ENCODE results near the gene MED12L. TPM values are rescaled to one million over a fixed set of nuclear protein-coding genes. Genes with fewer than 3 reads are reported as not detected.
"Not testable (repeated sequence)": the region's sequence is repeated elsewhere in the genome, so short reads cannot be mapped to it uniquely, and the experiment has no call there.

The MED12L gene
- polyA plus RNA-seq, 12 donors = 5.6 to 13.4 (median 8.3) TPM; not detected in 1

DNA sequence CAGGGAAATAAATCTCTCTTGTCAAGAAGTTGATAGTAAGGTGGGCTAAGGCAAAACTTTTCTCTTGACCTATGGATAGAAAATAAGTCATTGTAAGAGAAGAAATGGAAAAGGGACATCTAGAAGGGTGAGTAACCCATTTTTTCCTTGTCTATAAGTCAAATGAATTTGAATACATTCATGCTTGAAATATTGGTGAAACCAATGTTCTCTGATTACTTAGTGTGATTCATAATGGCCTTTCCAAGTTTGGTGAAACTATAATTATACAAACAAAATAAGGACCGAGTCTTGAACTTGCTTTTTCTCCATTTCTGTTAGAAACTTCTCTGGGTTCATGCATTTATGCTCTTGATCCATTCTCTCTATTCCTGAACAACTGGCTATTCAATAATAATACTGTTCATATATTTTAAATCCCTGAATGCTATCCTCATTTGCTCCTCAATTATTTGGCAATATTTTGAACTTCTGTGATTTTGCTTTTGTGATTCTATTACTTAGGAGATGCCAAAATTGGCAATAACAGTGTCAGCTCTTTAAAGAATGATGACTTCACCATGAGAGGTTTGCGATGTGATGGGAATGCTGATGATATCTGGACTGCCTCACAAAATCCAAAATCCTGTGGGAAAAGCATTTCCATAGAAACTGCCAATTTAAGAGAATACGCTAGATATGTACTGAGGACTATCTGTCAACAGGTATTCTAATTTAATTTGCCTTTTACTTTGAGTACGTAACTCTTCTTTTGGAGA is 286.8 kb downstream of the MED12L start:
- no peak for DNase-seq

DNA sequence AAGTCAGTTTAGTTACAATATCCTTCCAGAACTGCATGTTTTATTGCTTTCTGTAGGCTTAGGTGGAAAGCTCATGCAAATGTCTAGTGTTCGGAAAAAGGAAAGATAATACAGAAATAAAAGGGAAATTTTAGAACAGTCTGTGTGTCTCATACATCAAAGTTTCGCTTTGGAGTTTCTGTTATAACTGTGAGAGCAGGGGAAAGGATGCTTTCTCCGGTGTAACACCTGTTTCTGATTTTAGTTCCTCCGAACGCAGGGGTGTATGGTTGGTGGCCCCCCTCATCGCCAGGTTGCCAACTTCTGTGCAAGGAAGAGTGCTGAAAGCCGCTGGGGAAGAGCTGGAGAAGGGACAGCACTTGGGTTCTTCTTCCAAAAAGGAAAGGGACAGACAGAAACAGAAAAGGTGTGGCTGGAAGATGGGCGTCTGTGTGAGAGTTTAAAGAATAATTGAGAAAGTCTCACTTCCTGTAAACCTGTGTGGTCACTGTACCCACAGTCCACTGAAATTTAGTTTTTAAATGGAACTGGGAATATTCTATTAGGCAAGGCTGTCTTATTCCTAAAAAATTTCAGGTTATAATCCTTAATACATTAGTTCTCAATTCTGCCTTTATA is 292.4 kb downstream of the MED12L start:
- no peak for DNase-seq

DNA sequence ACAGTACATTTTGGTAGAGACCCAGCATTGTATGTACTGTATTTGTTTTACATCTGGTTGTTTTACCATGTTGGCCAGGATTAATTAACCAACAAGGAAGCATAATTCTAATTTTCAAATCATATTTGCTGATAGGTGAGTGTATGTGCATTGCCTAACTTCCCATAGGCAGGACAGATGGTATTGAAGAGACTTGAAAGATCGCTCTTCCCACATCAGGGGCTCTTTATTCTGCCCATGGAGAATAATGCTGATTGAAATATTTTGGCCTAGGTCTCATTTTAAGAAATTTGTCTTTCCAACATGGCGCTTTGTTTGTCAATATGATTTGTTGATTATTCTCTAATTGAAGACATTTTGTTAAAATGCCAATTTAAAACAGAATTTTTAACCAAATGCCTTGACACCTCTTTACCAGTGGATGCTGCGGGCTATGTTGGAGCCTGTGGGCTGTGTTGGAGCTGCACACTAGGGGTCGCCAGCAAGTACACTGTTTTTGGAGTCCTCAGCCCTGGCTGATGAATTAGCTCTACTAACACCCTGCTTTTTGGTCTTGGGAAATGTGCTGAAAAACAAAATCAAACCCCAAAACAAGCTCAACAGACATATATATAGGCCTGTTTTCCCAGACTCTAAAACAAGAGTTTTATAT is 293.7 kb downstream of the MED12L start:
- DNase-seq = no peak

DNA sequence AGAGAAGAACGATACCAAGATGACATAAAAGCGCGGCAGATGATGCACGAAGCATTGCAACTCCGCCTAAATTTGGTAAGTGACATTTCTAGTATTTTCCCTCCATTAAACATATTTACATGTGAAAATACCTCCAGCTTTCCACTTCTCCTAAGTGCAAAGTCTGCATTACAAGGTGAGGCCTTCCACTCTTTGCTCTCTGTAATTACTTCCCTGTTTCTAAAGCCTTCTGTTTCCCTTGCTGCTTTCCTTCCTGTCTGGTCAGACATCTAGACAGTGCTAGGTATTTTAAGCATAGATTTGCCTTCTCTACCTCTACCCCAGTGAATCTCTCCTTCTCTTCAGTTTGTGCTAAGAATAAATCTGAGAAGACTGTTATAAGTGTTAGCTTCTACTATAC is 297.2 kb downstream of the MED12L start:
- no peak for DNase-seq

DNA sequence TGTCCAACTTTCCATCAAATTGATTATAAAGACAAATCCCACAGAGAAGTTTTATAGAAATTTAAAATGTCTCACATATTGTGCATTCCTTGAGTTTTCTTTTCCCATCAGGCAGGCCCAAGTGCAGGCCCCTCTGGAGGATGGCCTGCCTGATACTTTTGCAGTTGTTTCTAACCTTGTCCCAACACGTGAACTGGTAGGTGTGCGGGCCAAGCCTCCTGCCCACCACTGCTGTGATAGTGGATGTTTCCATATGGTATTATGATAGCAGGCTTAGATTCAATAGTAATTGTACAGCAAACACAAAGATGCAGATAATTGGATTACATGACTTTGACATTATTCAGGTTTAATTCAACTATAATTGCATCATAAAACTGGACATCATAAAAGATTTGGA is 297.6 kb downstream of the MED12L start:
- no peak for DNase-seq

DNA sequence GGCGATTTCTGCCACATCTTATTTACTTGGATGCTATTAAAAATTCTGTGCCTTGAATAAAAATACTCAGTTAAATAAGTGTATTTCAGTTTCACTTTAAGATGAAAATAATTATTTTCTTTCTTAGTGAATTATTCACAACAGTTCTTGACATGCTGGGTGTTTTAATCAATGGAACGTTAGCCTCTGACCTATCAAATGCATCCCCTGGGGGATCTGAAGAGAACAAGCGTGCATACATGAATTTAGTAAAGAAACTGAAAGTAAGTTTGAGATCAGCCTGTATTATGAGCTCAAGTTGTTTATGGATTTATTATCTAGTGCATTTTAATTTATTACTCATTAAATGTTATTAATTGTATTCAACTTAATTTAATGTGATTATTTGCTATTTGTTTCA is 298.5 kb downstream of the MED12L start:
- peak; percentile 23 for DNase-seq

DNA sequence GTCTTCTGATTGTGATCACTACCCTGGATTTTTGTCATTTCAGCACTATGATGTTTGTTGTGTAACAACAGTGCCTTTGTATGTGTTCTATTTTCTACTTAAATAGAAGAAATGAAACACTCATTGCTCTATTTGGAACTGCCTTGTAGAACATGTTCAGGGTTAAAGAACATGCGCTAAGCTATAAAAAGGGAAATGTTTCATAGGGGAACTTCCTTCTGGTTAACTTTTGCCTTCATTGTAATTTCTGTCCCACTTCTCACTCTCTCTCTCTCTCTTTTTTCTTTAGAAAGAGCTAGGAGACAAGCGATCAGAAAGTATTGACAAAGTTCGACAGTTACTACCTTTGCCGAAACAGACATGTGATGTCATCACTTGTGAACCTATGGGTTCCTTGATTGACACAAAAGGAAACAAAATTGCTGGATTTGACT is 299.3 kb downstream of the MED12L start, which contains the start of gene P2RY12:
P2RY12 (minus strand) TSS at position 13 of the 434 bp plus-strand sequence. CDS start 45,908 bp downstream, outside the sequence.
- DNase-seq = no peak

DNA sequence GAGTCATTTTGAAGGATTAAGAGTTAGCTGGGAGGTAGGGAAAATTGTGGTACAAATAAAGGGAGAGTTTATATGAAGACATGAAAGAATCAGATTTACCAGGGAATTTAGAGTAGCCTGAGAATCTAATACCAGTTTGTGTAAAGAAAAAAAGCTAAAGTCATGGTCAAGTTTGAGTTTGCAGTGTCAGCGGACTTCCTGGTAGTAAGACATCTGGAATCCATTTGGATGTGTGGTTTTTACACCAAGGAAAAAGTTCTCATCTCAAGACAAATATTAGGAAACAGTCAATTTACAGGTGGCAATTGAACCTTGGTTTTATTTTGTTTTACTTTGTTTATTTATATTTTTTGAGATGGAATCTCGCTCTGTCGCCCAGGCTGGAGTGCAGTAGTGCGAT is 300.6 kb downstream of the MED12L start:
- DNase-seq = no peak

DNA sequence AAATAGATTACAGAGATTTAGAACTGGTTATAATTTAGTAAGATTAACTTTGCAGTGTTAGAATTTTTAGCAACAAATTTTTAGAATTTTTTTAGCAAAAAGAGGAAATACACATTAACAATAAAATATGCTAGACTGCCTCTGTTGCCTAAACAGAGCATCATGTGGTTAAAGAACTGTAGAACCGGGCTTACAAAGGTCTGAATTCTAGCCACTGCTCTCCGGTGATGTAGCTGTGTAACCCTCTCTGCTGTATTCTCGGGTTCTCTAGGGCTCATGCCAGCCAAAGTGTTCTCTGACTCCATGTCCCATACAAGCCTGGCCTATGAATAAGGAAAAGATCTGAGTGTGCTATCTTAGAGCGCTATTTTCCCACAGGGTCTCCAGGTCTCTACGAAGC is 302.0 kb downstream of the MED12L start:
- DNase-seq = no peak

DNA sequence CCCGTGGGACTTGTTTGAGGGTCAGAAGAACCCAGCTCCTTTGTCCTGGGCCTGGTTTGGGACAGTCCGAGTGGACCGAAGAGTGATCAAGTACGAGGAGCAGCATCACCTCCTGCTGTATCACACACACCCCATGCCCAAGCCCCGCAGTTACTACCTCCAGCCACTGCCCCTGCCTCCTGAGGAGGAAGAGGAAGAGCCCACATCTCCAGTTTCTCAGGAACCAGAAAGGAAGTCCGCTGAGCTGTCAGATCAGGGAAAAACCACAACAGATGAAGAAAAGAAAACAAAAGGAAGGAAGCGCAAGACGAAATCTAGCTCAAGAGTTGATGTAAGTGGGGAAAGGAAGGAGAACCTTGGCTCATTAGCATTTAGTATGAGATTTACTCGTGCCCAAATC is 302.4 kb downstream of the MED12L start:
- DNase-seq = no peak

DNA sequence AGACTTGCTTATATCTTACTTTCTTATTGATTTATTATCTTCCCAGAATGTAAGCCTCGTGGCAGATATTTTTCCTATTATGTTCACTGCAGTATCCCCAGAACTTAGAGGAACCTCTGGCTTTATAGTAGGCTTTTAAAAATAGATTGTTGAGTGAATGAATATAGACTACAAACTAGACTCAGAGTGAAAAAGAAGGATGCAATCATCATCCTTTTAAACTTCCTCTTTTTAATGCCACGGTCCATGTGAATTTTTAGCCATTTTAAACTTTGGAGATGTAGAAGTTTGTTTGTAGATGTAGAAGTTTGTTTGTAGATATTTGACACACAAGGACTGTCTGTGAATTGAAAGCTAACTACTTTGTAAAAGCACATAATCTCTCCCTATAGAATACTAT is 306.3 kb downstream of the MED12L start:
- no peak for DNase-seq

DNA sequence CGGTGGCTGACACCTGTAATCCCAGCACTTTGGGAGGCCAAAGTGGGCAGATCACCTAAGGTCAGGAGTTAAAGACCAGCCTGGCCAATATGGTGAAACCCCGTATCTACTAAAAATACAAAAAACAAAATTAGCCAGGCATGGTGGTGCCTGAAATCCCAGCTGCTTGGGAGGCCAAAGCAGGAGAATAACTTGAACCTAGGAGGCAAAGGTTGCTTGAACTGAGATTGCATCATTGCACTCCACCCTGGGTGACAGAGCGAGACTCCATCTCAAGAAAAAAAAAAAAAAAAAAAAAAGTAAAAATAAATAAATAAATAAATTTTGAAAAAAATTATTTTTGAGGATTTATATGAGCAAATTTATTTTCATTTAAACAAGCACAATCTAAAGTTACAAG is 306.7 kb downstream of the MED12L start:
- DNase-seq = not testable (repeated sequence)

DNA sequence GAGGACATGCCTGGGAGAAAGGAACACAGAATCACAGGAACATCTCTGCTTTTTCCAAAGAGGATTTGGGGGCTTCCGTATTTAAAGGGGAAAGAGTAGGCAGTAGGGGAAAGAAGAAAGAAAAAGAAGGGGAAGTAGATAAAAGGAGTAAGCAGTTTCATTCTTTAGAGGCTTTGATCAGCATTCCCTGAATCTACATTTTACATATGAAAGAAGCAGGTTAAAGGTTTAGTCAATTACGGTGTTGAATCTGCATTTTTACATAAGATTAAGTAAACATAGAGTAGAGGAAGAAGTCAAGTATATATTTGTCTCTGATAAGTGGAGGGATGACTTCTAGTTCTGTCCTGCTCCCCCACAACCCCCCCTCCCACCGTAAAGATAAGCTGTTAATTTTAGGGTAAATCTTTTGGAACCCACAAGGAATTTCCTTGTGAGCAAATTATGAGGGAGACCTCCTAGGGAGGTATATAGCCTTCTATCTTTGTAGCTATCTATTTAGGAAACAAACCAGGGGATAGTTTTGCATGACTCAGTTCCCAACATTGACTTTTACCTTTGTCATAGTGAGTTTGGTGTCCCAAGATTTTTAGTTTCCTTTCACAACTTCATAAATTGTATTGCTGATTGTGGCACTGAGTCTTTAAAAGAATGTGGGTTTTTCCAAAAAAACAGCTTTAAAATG is 307.8 kb downstream of the MED12L start:
- no peak for DNase-seq

DNA sequence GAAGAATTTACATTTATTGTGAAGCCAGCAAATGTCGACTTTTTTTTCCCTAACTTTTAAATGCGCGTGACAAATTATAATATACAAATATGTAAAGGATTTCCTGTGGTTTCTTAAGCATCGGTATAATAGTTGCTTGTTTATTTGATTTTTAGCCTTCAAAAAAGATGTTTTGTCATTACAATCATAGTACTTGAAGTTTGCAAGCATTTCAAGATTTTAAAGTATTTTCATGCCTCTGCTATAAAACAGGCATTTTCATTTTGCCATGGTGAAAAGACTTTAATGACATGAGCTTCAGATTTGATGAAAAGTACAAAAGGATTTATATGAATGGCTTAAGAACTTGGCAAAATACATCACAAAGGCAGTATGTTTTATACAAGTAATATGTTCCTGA is 308.5 kb downstream of the MED12L start:
- DNase-seq = no peak

DNA sequence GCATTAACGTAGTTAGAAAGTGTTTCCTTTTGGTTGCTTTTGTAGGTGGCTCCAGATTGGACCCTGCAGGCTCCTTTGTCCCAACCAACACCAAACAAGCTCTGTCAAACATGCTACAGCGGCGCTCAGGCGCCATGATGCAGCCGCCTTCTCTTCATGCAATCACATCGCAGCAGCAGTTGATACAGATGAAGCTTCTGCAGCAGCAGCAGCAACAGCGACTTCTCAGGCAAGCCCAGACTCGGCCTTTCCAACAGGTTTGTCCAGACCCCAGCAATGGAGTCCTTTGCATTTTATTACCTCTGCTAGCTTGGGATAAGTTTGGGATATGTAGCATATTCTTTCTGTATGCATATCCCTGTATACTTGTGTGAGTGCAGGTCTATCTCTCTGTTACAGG is 309.1 kb downstream of the MED12L start:
- DNase-seq = no peak

DNA sequence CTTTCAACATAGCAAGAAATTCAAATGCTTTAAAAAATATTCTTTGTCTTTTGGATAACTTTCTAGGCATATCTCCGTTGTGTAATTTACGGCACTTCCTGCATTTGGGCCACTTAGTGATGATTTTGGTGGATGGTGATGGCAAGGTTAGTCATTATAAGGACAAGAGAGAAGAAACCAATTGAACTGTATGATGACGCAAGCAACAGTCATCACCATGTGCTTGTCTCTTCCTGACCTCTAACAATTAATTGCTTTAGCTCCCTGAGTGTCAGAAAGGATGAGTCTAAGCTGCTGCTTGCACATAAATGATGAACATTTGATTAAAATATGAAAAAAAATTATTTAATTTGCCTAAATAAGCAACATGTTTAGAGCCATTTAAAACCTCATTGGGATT is 310.3 kb downstream of the MED12L start:
- DNase-seq = no peak

DNA sequence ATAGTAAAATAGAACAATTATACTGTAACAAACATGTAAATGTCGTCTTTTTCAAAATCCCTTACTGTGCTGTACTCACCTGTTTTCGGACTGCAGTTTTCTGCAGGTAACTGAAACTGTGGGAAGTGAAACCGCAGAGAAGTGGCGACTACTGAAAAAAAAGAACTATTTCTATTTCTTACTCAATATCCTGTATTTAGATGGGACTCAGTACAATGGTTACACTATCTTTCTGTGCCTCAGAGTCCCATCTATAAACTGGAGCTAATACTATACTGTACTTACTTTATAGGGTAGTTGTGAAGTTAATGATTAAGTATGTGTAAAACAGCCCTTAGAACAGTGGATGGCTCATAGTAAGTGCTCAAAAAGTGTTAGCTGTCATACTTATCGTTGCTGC is 313.4 kb downstream of the MED12L start:
- no peak for DNase-seq

DNA sequence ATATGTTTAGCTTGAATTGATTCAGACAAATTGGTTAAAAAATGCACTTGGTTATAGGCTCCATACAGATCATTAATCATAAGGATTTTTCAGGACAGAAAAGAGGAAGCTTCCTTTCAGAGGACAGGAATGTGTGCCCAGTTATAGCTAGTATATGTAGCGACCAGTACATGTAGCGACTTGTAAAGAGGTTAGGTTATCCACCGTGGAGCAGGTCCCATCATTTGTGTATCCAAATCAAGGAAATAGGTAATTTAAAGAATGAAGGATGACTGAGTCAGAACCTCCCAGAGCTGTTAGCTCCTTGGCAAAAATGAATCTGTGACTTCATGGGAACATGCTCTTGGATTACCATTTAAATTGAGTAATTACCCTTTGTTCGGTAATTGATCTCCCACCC is 314.9 kb downstream of the MED12L start:
- DNase-seq = no peak

DNA sequence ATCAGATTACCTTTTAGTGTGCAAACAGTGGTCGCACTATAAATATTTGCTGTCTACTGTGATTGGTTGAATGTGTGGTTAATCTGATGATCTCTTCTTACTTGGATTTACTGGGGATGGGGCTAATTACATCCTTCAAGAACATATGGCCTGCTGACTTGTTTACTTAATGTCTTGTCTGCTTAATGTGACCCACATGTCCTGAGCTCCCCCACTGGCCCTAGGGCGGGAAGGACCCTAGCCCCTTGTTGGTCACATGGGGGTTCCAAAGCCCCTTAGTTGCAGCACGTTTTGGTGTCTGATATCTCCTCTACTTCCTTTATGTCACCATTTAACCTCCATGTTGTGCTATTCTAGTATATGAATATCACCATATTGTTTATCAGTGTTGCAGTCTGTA is 316.9 kb downstream of the MED12L start:
- no peak for DNase-seq

DNA sequence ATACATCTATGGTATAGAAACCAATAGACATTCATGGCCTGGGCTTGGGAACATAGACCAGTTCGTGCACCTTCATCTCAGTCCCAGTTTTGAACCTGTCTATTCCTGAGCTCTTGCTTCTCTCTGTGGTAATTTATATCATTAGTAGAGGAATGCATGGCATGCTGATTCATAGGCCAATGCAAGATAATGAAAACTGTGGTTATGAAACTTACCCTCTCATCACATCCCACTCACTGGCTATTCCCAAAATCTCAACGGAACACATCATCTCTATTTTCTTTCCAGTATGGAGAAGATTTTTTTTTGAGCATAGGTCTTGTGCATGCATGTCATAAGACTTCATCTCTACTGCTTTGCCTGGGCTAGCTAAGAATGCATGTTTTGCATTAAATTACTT is 317.8 kb downstream of the MED12L start:
- no peak for DNase-seq

DNA sequence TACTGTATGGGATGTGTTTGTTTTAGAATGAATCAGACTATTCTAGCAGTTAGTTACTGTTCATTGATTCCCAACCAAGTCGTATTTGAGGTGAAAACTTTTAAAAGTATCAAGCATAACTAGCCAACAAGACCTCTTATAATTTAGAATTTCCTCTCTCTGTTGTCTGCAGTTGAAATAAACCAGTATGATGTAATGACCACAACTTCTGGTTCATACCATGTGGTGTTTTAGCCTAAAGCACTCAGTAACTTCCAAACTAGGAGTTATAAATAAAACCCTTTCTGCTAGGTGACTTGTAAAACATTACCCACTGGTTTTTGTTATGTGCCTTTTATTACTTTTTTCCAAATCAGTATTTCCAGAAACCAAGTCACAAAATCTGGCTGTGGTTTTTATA is 318.9 kb downstream of the MED12L start:
- no peak for DNase-seq

DNA sequence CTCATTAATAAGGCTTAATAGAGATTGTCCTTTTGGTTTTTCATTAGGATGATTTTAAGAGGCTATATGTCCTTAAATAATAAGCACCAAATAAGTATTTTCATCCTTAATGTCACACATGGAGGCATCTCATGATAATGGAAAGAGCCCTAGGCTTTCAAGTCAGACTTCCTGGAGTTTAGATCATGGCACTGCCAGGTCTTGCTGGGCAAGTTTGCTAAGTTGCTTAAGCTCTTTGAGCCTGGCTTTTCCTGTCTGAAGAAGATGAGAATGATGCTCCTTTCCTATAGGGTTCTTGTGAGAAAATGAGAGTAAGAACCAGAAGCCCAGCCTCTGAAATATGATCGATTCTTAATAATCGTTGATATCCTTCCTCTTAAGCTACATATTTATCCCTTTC is 322.5 kb downstream of the MED12L start:
- DNase-seq = no peak

All from muscle of arm (tissue), 12 donors.